22Rv1 (cell line): Measurements from ENCODE around the gene C3orf18.

Experiments
- H3K27ac ChIP-seq: fragments of 450-650 bp; 2 replicates; pipeline ENCODE4 v1.5.1; 2017
- ZFX ChIP-seq: fragments of 450-650 bp; IDR thresholded peaks from 2 replicates; pipeline ENCODE4 v1.6.1; 2017; ENCODE audit warnings: antibody characterized with exemption, borderline replicate concordance
- TF ChIP-seq, protein P1 (sequence below): fragments of 450-650 bp; IDR thresholded peaks from 2 replicates; pipeline ENCODE4 v1.5.1; 2017; ENCODE audit warnings: mild to moderate bottlenecking

Gene C3orf18

DNA sequence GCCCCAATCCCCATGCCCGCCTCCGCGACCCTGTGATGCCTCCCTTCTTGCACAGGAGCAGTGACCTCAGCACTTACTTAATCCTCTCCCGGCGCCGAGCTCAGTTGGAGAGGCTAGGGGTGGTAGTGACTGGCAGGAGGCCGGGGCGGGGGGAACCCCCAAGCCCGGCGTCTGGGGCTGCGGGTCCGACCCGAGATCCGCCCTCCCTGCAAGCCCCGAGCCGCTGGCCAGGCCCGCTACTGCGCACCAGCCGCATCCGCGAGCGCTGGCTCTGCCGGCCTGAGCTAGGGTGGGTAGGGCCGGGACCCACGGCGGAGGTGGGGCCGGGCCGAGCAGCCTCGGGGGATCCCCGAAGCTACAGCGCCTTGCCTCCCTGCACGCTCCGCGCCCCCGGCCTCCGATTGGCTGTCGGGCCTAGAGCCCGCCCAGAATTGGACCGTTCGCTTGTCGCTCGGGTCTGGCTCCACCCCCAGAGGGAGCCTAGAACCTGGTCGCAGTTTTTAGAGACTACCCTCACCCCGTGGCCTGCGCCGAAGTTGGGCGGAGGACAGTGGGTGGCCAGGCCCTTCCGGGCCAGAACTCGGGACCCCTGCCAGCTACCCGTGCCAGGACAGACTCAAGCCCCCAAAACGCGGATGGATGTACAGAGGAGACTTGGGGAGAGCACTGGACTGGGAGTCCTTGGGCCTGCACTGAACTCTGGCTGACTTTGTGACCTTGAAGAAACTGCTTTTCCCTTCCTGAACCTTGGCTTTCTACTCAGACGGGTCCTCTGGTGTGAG lies at the start of gene C3orf18:
Gene C3orf18, minus strand, starts transcription at position 362 of the 782 bp plus-strand sequence. CDS start 2,048 bp downstream, outside the sequence.
- TF ChIP-seq, protein P1, sequence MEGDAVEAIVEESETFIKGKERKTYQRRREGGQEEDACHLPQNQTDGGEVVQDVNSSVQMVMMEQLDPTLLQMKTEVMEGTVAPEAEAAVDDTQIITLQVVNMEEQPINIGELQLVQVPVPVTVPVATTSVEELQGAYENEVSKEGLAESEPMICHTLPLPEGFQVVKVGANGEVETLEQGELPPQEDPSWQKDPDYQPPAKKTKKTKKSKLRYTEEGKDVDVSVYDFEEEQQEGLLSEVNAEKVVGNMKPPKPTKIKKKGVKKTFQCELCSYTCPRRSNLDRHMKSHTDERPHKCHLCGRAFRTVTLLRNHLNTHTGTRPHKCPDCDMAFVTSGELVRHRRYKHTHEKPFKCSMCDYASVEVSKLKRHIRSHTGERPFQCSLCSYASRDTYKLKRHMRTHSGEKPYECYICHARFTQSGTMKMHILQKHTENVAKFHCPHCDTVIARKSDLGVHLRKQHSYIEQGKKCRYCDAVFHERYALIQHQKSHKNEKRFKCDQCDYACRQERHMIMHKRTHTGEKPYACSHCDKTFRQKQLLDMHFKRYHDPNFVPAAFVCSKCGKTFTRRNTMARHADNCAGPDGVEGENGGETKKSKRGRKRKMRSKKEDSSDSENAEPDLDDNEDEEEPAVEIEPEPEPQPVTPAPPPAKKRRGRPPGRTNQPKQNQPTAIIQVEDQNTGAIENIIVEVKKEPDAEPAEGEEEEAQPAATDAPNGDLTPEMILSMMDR, result no peak
- TF ChIP-seq ZFX, result no peak

DNA sequence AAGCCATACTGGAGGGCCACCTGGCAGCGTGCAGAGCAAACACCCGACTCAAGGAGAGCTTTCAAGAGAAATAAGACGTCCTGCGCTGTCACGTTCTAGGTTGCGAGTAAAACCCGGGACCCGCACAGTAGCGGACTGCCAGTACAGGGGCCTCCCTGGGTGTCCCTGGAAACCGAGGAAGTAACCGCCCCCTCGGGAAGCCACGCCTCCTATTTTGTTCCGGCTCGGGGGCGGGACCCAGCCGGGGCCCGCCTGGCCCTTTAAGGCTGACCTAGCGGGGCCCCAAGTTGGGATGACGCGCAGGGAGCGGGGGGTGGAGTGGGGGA lies 49.2 kb upstream of the C3orf18 start:
- TF ChIP-seq, protein P1, result no peak
- no peak for TF ChIP-seq ZFX
- peak overlapping the region; percentile 75 for H3K27ac ChIP-seq

More for the DNA sequence above, at the start of gene C3orf18:
- peak within 1 kb of the TSS; percentile 80 for H3K27ac ChIP-seq

DNA sequence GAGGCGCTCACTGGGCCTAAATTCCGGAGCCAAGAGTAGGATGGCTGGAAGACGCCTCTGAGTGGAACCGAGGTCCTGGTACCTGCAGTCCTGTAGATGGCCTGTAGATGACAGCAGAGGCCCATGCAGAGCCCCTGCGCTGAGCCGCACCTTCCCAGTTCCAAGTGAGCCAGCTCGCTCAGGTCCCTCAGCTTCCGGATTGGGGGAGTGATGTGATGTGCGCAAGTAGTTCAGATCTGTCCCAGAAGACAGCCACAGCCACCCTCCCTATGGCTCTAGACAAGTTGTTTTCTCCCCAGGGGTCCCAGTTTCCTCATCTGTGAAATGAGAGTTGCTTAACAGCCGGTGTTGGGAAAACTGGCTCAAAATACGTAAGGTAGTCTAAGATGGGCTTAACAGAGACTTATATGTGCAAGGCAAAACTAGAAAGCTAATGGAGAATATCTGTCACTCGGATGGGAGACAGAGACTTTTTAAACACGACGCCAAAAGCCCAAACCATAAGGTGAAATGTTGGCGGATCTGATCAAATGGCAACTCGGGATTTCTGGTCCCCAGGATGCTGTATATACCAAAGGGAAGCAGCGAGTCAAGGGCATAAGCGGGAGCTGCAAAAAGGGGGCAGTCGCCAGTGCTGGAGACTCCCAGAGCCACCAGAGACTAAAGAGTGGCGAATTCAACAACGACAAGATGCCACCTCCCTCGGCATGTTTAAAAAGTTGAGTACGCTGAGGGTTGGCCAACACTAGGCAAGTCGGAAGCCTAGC lies 48.6 kb upstream of the C3orf18 start:
- TF ChIP-seq ZFX, result no peak
- TF ChIP-seq, protein P1, result peak; percentile 100
- H3K27ac ChIP-seq, result peak overlapping the region; percentile 75

DNA sequence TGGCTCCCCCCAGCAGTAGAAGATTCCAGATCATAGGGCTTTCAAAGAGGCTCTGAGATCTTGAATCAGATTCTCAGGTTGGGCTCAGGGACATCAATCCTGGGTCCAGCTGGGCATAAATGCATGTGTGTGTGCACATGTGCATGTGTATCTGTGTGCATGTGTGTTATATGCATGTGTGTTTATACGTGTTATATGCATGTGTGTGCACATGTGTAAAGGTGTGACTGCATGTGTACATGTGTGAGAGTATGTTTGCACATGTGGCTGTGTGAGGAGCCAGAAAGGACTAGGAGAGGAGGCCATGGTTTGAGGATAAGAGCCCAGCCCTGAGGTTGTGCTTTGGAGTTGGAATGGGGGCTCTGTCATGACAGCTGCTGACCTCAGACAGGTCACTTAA lies 47.6 kb upstream of the C3orf18 start:
- TF ChIP-seq, protein P1, result no peak
- TF ChIP-seq ZFX, result no peak
- H3K27ac ChIP-seq, result no peak overlapping the region

DNA sequence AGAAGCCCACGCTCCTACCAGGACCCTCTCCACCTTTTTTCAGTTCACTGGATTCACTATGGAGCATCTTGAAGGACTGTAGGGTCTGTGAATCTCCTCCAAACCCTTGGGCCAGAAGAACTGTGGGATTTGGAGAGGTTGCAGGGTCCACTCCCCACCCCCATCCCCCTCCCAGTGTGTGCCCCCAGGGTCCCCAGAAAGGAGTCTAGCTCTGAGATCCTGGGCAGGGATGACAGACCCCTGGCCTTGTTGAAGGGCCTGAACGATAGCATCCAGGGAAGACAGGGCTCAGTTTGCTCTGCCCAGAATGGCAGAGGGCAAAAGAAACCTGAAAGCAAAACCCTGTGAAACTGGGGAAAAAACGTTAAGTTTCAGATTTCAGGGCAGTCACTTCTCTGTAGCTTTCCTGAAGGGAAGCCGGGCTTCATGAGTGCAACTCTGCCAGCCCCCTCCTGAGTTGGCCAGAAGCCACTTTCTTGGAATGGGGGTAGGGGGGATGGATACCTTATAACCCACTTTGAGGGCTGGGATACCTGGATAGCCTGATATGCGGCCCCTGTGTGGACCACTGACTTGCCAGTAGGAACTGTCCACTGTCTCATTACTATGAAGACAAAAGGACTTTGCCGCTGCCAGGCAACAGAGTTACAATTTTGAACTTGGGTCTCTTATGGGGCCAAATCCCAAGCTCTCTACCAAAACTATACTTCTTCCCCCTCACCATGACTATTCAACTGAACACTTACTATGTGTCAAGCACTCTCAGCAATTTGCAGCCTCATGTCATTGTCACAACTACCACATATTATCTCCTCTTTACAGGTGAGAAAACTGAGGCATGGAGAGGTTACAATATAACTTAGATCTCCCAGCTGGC lies 45.7 kb upstream of the C3orf18 start:
- H3K27ac ChIP-seq, result no peak overlapping the region
- TF ChIP-seq ZFX, result no peak
- TF ChIP-seq, protein P1, result no peak

DNA sequence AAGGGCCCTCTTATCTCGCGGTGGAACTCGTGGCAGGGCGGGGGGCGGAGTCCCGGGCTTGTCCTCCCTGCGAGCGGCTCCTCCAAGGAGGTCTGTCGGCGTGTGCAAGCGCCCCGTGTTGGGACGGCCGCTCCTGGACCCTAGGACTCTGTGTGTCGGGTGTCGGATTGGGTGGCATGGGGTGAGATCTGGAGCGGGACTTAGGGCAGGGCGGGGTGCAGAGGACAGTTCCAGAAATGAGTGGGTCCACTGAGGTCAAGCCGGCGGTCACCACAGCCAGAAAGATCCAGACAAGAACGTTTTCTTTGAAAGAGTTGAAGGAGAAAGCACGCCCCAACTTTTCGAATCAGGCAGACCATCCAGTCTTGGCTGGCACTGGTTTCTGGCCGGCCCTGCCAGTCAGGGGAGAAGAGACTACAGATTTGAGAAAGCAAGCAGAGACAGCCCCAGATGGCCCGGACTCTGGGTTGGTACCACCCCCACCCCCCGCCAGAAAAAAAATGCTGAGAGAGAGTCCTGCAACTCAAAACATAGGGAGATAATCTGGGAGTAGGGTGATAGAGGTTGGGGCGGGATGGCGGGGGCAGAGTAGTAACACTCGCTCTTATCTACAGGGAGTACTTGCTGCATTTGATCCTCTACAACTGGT lies 44.8 kb upstream of the C3orf18 start:
- peak overlapping the region; percentile 62 for H3K27ac ChIP-seq
- TF ChIP-seq, protein P1, result no peak
- TF ChIP-seq ZFX, result no peak
